ENCODE results near the gene CMTM4.

DNA sequence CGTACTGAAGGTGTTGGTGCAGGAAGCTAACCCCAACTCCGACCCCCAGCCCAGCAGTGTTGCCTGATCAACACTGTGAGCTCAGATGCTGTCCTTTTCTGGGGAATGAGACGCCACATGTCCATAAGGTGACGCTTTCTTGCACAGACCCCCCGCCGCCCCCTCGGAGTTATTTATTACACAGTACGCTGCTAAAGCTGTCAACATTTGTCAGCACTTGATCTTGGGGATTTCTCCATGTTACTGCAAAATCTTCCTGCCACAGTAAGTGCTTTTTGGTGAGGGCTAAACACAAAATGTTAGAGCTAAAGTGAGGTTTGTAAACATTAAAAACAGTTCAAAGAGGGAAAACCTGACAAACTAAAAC, 76.1 kb downstream of the CMTM4 start:
- TF ChIP-seq POLR2AphosphoS5 (IDR thresholded peaks at IDR 0.05; ENCODE audit: borderline replicate concordance, low read depth, low read length) (no peak), EZH2 (IDR thresholded peaks at IDR 0.05) (no peak), FOXP2 (optimal IDR thresholded peaks at IDR 0.05; ENCODE audit: control extremely low read depth, extremely low read length, insufficient read depth) (no peak)

Measured in SK-N-MC (cell line).